Psoas muscle (tissue), 8 donors: ENCODE data around the gene PLAC8L1. TPM values are rescaled to one million over a fixed set of nuclear protein-coding genes. Genes with fewer than 3 reads are reported as not detected.

Experiments
- ATAC-seq, 4 donors: fragments of 200-7000 bp; cut with Tn5 transposase; one replicate each; pipeline ENCODE4 v1.9.1; 2020; ENCODE audit warnings: moderate library complexity in 3 of 4, mild to moderate bottlenecking in 2 of 4
- DNase-seq, 2 donors: peaks; one replicate each; pipeline ENCODE4 v3.0.0-alpha.2; 2020
- H3K27ac ChIP-seq: fragments of 200-600 bp; one replicate; pipeline ENCODE4 v1.8.0; 2022
- H3K27me3 ChIP-seq, 3 donors: fragments of 200-600 bp in 1 of 3; one replicate each; pipeline versions ENCODE4 v1.6.1 to v1.8.0; 2013 to 2022; ENCODE audit warnings: low read length in 2 of 3, mild to moderate bottlenecking in 2 of 3, moderate library complexity in 1 of 3; ENCODE audit not compliant: insufficient read depth in 3 of 3
- H3K36me3 ChIP-seq, 2 donors: fragments of 200-600 bp in 1 of 2; one replicate each; pipeline versions ENCODE4 v1.6.1 to v1.8.0; 2013 to 2022; ENCODE audit warnings: low read depth in 1 of 2, mild to moderate bottlenecking in 1 of 2, moderate library complexity in 1 of 2; ENCODE audit not compliant: insufficient read depth in 1 of 2
- H3K4me1 ChIP-seq: fragments of 200-600 bp; one replicate; pipeline ENCODE4 v1.8.0; 2022
- H3K4me3 ChIP-seq: fragments of 200-600 bp; one replicate; pipeline ENCODE4 v1.8.0; 2022; ENCODE audit warnings: mild to moderate bottlenecking
- H3K9me3 ChIP-seq: fragments of 200-600 bp; one replicate; pipeline ENCODE4 v1.8.0; 2022
- CTCF ChIP-seq: fragments of 200-600 bp; IDR thresholded peaks from one replicate; pipeline ENCODE4 v1.8.0; 2022; ENCODE audit warnings: antibody characterized with exemption
- WGBS, 3 donors: extraction: QIAGEN DNeasy Blood & Tissue Kit; methylation state at CpG; one replicate each; pipeline versions ENCODE4 v1.1.6 to v1.1.7; 2013; 5-methylcytosine and 5-hydroxymethylcytosine counted together
- intact Hi-C, 2 donors: fragments of 100-400 bp; cut with DNase I; formaldehyde crosslinking; loops; one replicate each; pipeline versions ENCODE4 v1.11.0 to v1.14.2; 2022
- polyA plus RNA-seq, 3 donors: library from polyadenylated mRNA; stranded (reverse); fragments of 200-250 nt; gene quantifications; one replicate each; pipeline ENCODE4 v1.2.3, GENCODE V29; 2013
- total RNA-seq, 4 donors: library from RNA; stranded (reverse); fragmentation: NEBNext Ultra II Directional in 2 of 4; extraction: Animal tissue kit (Norgen Biotek cat#: 25700) in 2 of 4; gene quantifications; one replicate each; pipeline versions ENCODE4 v1.2.1 to v1.2.4, GENCODE V29; 2021 to 2023
- donor health status: healthy with polysubstance abuse.
- donor health status: DM: no; HTN: no; CAD: no; lungs with moderate emphysema.
- donor health status: Bipolar disorder and iron deficiency.
- donor health status: healthy.
- donor health status: DM: yes; HTN: yes; CAD: no.
- donor health status: DM: no; HTN: no; CAD: no.
- donor health status: DM: no; HTN: no; CAD: no.
- donor health status: DM: yes; HTN: yes; CAD: no.

Gene PLAC8L1
- total and polyA plus RNA-seq, 7 donors, result 0.16 to 0.64 (median 0.51) TPM; not detected in 3

DNA sequence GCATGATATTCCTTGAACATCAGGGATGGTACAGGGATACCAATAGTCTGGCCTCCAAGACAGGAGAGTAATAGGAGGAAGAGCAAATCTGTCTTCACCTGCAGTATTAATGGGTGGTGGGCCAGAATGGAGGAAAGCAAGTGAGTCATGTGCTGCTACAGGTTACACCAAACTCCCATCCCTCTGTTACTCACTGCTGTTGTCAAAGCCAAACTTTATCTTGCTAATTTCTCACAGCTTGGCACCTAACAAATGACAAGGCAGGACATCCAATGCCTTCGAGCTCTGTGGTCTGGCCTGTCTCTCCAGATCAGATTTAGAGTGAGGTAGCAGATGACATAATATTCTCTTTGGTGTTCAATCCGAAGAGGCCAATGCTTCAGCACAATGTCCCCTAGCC, 26.8 kb downstream of the PLAC8L1 start:
- Histone ChIP-seq H3K27ac (no peak overlapping the region), H3K9me3 (no peaks in the 10 kb centered on the region), H3K4me1 (no peaks in the 10 kb centered on the region), H3K36me3 (no peaks in the 10 kb centered on the region), H3K4me3 (no peak overlapping the region), H3K27me3 (peaks cover 0 to 5% (median 0%) of the 10 kb centered on the region in 3 donors)
- DNase-seq, result no peak
- no peak for ATAC-seq
- intact Hi-C loops, result no loop called here
- no peak for TF ChIP-seq CTCF
- 52 to 86% (median 67%) methylated on average over 2 of the region's 2 CpGs for WGBS, 3 donors

GRCh38 chr5:146076455-146076854, 28.9 kb downstream of the PLAC8L1 start:
- 83 to 88% (median 85%) methylated on average over 4 of the region's 4 CpGs for WGBS, 3 donors
- H3K9me3 ChIP-seq, result no peaks in the 10 kb centered on the region
- intact Hi-C loops, result no loop called here
- H3K27me3 ChIP-seq, result peaks cover 0 to 5% (median 0%) of the 10 kb centered on the region in 3 donors
- TF ChIP-seq CTCF, result no peak
- no peaks in the 10 kb centered on the region for H3K36me3 ChIP-seq
- H3K4me1 ChIP-seq, result no peaks in the 10 kb centered on the region
- H3K4me3 ChIP-seq, result no peak overlapping the region
- DNase-seq, result no peak
- no peak overlapping the region for H3K27ac ChIP-seq
- no peak for ATAC-seq

DNA sequence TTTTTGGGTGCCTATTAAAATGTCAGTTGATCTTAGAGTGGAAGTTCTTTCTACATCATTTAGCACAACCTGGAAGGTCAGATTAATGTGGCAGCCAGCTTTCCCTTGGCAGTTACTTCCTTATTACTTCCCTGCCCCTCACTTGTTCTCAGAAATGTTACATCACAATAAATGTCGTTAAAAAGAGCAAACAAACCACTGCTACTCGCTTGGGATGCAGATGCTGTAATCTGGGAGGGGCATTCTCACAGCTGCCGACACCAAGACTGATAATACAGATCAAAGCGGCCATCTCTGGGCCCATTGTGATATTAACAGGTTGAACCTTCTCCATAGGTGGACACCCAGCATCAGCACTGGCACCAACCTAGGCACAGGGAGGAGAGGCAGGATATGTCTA, 29.3 kb downstream of the PLAC8L1 start:
- H3K27ac ChIP-seq, result no peak overlapping the region
- no peaks in the 10 kb centered on the region for H3K9me3 ChIP-seq
- H3K36me3 ChIP-seq, result no peaks in the 10 kb centered on the region
- TF ChIP-seq CTCF, result no peak
- intact Hi-C loops, result no loop called here
- no peak for ATAC-seq
- no peak for DNase-seq
- H3K27me3 ChIP-seq, result peaks cover 0 to 5% (median 0%) of the 10 kb centered on the region in 3 donors
- H3K4me3 ChIP-seq, result no peak overlapping the region
- 61 to 63% (median 62%) methylated on average over 4 of the region's 4 CpGs for WGBS, 3 donors
- H3K4me1 ChIP-seq, result no peaks in the 10 kb centered on the region

GRCh38 chr5:146073239-146073900, 32.0 kb downstream of the PLAC8L1 start:
- Histone ChIP-seq H3K36me3 (no peaks in the 10 kb centered on the region), H3K4me1 (no peaks in the 10 kb centered on the region), H3K27ac (no peak overlapping the region), H3K9me3 (no peaks in the 10 kb centered on the region), H3K27me3 (peaks cover 0 to 5% (median 0%) of the 10 kb centered on the region in 3 donors), H3K4me3 (no peak overlapping the region)
- no peak for TF ChIP-seq CTCF
- ATAC-seq, result no peak
- 36 to 46% (median 41%) methylated on average over 9 of the region's 9 CpGs for whole genome bisulfite sequencing, 3 donors
- intact Hi-C loops, result no loop called here
- DNase-seq, result no peak

DNA sequence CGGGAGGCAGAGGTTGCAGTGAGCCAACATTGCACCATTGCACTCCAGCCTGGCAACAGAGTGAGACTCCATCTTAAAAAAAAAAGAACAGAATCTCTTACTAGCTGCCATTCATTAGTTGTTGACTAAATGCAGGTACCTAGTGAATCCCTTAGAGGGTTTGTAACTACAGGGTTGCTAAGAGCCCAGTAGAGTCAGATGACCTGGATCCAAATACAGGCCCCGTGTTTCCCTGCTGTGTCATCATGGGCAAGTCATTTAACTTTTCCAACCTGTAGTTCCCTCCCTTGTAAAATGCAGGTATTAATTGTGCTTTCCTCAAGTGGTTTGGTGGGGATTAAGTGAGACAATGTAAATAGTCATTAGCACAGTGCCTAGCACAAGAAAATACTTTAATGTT, 32.8 kb downstream of the PLAC8L1 start:
- Histone ChIP-seq H3K27me3 (no peaks in the 10 kb centered on the region), H3K27ac (no peak overlapping the region), H3K4me1 (no peaks in the 10 kb centered on the region), H3K36me3 (no peaks in the 10 kb centered on the region), H3K9me3 (no peaks in the 10 kb centered on the region), H3K4me3 (no peak overlapping the region)
- intact Hi-C loops, result no loop called here
- no peak for DNase-seq
- 67 to 98% (median 78%) methylated on average over 2 of the region's 2 CpGs for WGBS, 3 donors
- ATAC-seq, result no peak
- TF ChIP-seq CTCF, result no peak
